GM23338 (cell line): ENCODE results near the gene LTB4R. TPM values are rescaled to one million over a fixed set of nuclear protein-coding genes. Genes with fewer than 3 reads are reported as not detected.
"Not testable (repeated sequence)": the region's sequence is repeated elsewhere in the genome, so short reads cannot be mapped to it uniquely, and the experiment has no call there.

Source experiments
- ATAC-seq: fragments of 200-7000 bp; cut with Tn5 transposase; 3 replicates; pipeline ENCODE4 v1.9.1; 2020
- DNase-seq: peaks from one replicate; pipeline ENCODE4 v3.0.0-alpha.2; 2015; ENCODE audit warnings: low spot score
- H2AFZ ChIP-seq: fragments of 200-600 bp; sonication (generic); 2 replicates; pipeline ENCODE4 v1.8.0; 2016; ENCODE audit warnings: antibody characterized with exemption, mild to moderate bottlenecking, moderate library complexity
- H3F3A ChIP-seq: fragments of 200-600 bp; sonication (generic); replicated peaks from 2 replicates; pipeline ENCODE4 v1.8.0; 2017; ENCODE audit warnings: antibody characterized with exemption, mixed run types, low read depth
- H3K27ac ChIP-seq: fragments of 200-600 bp; sonication (generic); 2 replicates; pipeline ENCODE4 v1.6.1; 2016; ENCODE audit warnings: low read depth
- H3K27me3 ChIP-seq: fragments of 200-600 bp; sonication (generic); 2 replicates; pipeline ENCODE4 v1.8.0; 2016; ENCODE audit warnings: mild to moderate bottlenecking, mixed run types, moderate library complexity; ENCODE audit not compliant: insufficient read depth
- H3K36me3 ChIP-seq: fragments of 200-600 bp; sonication (generic); 2 replicates; pipeline ENCODE4 v1.8.0; 2016; ENCODE audit warnings: mild to moderate bottlenecking; ENCODE audit not compliant: insufficient read depth
- H3K4me1 ChIP-seq: fragments of 200-600 bp; sonication (generic); 2 replicates; pipeline ENCODE4 v1.8.0; 2016; ENCODE audit warnings: mild to moderate bottlenecking, moderate library complexity; ENCODE audit not compliant: insufficient read depth
- H3K4me2 ChIP-seq: fragments of 200-600 bp; sonication (generic); 2 replicates; pipeline ENCODE4 v1.7.1; 2017; ENCODE audit warnings: mixed run types
- H3K4me3 ChIP-seq: fragments of 200-600 bp; sonication (generic); 2 replicates; pipeline ENCODE4 v1.6.1; 2016; ENCODE audit warnings: mixed run types
- H3K79me2 ChIP-seq: fragments of 200-600 bp; sonication (generic); replicated peaks from 2 replicates; pipeline ENCODE4 v1.8.0; 2017; ENCODE audit warnings: mild to moderate bottlenecking; ENCODE audit not compliant: insufficient read depth
- H3K9me2 ChIP-seq: fragments of 200-600 bp; sonication (generic); 2 replicates; pipeline ENCODE4 v1.8.0; 2017; ENCODE audit not compliant: insufficient read depth
- H4K20me1 ChIP-seq: fragments of 200-600 bp; sonication (generic); replicated peaks from 2 replicates; pipeline ENCODE4 v1.8.0; 2017; ENCODE audit warnings: mild to moderate bottlenecking; ENCODE audit not compliant: insufficient read depth
- H3K27ac Mint-ChIP-seq: 2 replicates; pipeline ENCODE4 v1.8.0; 2020; ENCODE audit warnings: inconsistent platforms, mild to moderate bottlenecking, moderate library complexity, mixed read lengths
- H3K27me3 Mint-ChIP-seq: 3 replicates; pipeline ENCODE4 v1.8.0; 2022; ENCODE audit warnings: low read depth, mild to moderate bottlenecking, moderate library complexity, mixed read lengths, inconsistent platforms; ENCODE audit not compliant: insufficient read depth, poor library complexity
- H3K36me3 Mint-ChIP-seq: 3 replicates; pipeline ENCODE4 v1.8.0; 2021; ENCODE audit warnings: low read depth, mild to moderate bottlenecking, inconsistent platforms, moderate library complexity, mixed read lengths
- H3K4me1 Mint-ChIP-seq: 3 replicates; pipeline ENCODE4 v1.8.0; 2020; ENCODE audit warnings: mild to moderate bottlenecking, inconsistent platforms, mixed read lengths
- H3K4me3 Mint-ChIP-seq: 3 replicates; pipeline ENCODE4 v1.8.0; 2021; ENCODE audit warnings: moderate library complexity, mild to moderate bottlenecking, inconsistent platforms, mixed read lengths
- H3K9me3 Mint-ChIP-seq: 3 replicates; pipeline ENCODE4 v1.8.0; 2020; ENCODE audit warnings: moderate library complexity, mild to moderate bottlenecking, inconsistent platforms, mixed read lengths
- CREB1 ChIP-seq: fragments of 250-450 bp; sonication (Bioruptor Pico); IDR thresholded peaks from 2 replicates; pipeline ENCODE4 v1.5.0; 2020; ENCODE audit warnings: low read depth, mild to moderate bottlenecking, moderate library complexity
- EZH2 ChIP-seq: fragments of 200-600 bp; sonication (generic); IDR thresholded peaks from one replicate; pipeline ENCODE4 v1.8.0; 2017; ENCODE audit warnings: antibody characterized with exemption, mild to moderate bottlenecking, low read depth; ENCODE audit not compliant: unreplicated experiment
- JUNB ChIP-seq: IDR thresholded peaks from one replicate; pipeline ENCODE4 v1.6.1; 2016; ENCODE audit warnings: antibody characterized with exemption; ENCODE audit not compliant: unreplicated experiment
- NANOG ChIP-seq: IDR thresholded peaks from 2 replicates; pipeline ENCODE4 v1.6.1; 2016; ENCODE audit warnings: antibody characterized with exemption, borderline replicate concordance
- STAT1 ChIP-seq: IDR thresholded peaks from one replicate; pipeline ENCODE4 v1.6.1; 2016; ENCODE audit warnings: antibody characterized with exemption; ENCODE audit not compliant: unreplicated experiment
- ZNF114 ChIP-seq: fragments of 250-450 bp; sonication (Bioruptor Pico); IDR thresholded peaks from 2 replicates; pipeline ENCODE4 v1.5.0; 2020; ENCODE audit warnings: mild to moderate bottlenecking, moderate library complexity
- ZNF331 ChIP-seq: fragments of 250-450 bp; sonication (Bioruptor Pico); IDR thresholded peaks from 2 replicates; pipeline ENCODE4 v1.5.0; 2020; ENCODE audit warnings: low read depth, mild to moderate bottlenecking, moderate library complexity
- polyA plus RNA-seq: library from polyadenylated mRNA; unstranded; fragments of >200 nt; fragmentation: Nextera tagmentation; extraction: Ambion mirVana; gene quantifications from 2 replicates; pipeline ENCODE4 v1.2.1, GENCODE V29; 2016
- total RNA-seq: library from RNA; depleted of rRNA; stranded (reverse); fragments of >200 nt; shearing (Covaris generic); gene quantifications from 2 replicates; pipeline ENCODE4 v1.2.3, GENCODE V29; 2014
- TF ChIP-seq, protein P1 (sequence below): IDR thresholded peaks from one replicate; pipeline ENCODE4 v1.6.1; 2018; ENCODE audit warnings: antibody characterized with exemption; ENCODE audit not compliant: unreplicated experiment
- TF ChIP-seq, protein P2 (sequence below): IDR thresholded peaks from 2 replicates; pipeline ENCODE4 v1.6.1; 2016; ENCODE audit warnings: antibody characterized with exemption
- TF ChIP-seq, protein P3 (sequence below): fragments of 250-450 bp; sonication (Bioruptor Pico); IDR thresholded peaks from 2 replicates; pipeline ENCODE4 v1.5.0; 2020; ENCODE audit warnings: mild to moderate bottlenecking, moderate library complexity

The LTB4R gene
- total and polyA plus RNA-seq, 2 experiments from 2014 or later: 2.1 to 4.7 TPM

DNA sequence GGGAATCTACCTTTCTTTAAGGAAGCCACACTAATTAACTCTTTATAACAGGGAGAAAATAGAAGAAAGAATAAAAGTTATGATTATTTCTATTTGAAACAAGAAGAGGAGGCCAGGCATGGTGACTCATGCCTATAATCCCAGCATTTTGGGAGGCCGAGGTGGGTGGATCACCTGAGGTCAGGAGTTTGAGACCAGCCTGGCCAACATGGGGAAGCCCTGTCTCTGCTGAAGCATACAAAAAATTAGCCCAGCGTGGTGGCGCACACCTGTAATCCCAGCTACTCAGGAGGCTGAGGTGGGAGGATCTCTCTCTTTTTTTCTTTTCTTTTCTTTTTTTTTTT lies 43.2 kb downstream of the LTB4R start:
- not testable (repeated sequence) for H3K9me3 Mint-ChIP-seq, H2AFZ ChIP-seq, H3F3A ChIP-seq, H3K4me1 Mint-ChIP-seq, H3K27ac Mint-ChIP-seq, H3K9me2 ChIP-seq, H3K4me2 ChIP-seq, ATAC-seq, H4K20me1 ChIP-seq, H3K27ac ChIP-seq, H3K36me3 Mint-ChIP-seq, H3K36me3 ChIP-seq, H3K79me2 ChIP-seq, H3K4me3 ChIP-seq, DNase-seq, H3K4me3 Mint-ChIP-seq, H3K4me1 ChIP-seq
- H3K27me3 ChIP-seq: peaks cover 65% of the 10 kb centered on the region
- peaks cover 19% of the 10 kb centered on the region for H3K27me3 Mint-ChIP-seq

DNA sequence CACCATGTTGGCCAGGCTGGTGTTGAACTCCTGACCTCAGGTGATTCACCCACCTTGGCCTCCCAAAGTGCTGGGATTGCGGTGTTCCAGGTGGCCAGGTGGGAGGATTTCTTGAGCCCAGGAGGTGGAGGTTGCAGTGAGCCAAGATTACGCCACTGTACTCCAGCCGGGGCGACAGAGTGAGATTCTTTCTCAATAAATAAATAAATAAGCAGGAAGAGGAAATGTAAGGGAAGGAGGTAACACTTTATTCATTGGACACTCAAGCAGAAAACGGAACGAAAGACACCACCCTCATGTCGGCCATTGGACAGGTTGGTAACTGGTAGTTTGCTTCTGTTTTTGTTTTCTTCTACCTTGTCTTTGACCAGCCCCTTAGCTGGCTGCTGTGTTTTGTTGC lies 43.7 kb downstream of the LTB4R start:
- no peaks in the 10 kb centered on the region for H3F3A ChIP-seq
- no peak overlapping the region for H3K4me2 ChIP-seq
- H3K4me1 ChIP-seq: no peaks in the 10 kb centered on the region
- Mint-ChIP-seq H3K27me3 (peaks cover 16% of the 10 kb centered on the region), H3K4me3 (no peak overlapping the region), H3K9me3 (no peaks in the 10 kb centered on the region; the same call in 2 of the 3 replicates), H3K27ac (no peak overlapping the region), H3K4me1 (no peaks in the 10 kb centered on the region), H3K36me3 (no peaks in the 10 kb centered on the region)
- ATAC-seq: no peak
- H3K79me2 ChIP-seq: no peaks in the 10 kb centered on the region
- no peak for DNase-seq
- peaks cover 60% of the 10 kb centered on the region for H3K27me3 ChIP-seq
- H3K9me2 ChIP-seq: no peaks in the 10 kb centered on the region
- no peak overlapping the region for H3K4me3 ChIP-seq
- H2AFZ ChIP-seq: no peak overlapping the region
- H3K36me3 ChIP-seq: no peaks in the 10 kb centered on the region
- H4K20me1 ChIP-seq: no peaks in the 10 kb centered on the region; the same call in 1 of the 2 replicates
- no peak overlapping the region for H3K27ac ChIP-seq
- TF ChIP-seq, protein P1, sequence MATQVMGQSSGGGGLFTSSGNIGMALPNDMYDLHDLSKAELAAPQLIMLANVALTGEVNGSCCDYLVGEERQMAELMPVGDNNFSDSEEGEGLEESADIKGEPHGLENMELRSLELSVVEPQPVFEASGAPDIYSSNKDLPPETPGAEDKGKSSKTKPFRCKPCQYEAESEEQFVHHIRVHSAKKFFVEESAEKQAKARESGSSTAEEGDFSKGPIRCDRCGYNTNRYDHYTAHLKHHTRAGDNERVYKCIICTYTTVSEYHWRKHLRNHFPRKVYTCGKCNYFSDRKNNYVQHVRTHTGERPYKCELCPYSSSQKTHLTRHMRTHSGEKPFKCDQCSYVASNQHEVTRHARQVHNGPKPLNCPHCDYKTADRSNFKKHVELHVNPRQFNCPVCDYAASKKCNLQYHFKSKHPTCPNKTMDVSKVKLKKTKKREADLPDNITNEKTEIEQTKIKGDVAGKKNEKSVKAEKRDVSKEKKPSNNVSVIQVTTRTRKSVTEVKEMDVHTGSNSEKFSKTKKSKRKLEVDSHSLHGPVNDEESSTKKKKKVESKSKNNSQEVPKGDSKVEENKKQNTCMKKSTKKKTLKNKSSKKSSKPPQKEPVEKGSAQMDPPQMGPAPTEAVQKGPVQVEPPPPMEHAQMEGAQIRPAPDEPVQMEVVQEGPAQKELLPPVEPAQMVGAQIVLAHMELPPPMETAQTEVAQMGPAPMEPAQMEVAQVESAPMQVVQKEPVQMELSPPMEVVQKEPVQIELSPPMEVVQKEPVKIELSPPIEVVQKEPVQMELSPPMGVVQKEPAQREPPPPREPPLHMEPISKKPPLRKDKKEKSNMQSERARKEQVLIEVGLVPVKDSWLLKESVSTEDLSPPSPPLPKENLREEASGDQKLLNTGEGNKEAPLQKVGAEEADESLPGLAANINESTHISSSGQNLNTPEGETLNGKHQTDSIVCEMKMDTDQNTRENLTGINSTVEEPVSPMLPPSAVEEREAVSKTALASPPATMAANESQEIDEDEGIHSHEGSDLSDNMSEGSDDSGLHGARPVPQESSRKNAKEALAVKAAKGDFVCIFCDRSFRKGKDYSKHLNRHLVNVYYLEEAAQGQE: no peak
- TF ChIP-seq ZNF331 (no peak), JUNB (no peak), CREB1 (CRISPR knock-in tag) (no peak), ZNF114 (CRISPR knock-in tag) (no peak), NANOG (no peak), EZH2 (no peak), STAT1 (no peak)
- TF ChIP-seq, protein P2, sequence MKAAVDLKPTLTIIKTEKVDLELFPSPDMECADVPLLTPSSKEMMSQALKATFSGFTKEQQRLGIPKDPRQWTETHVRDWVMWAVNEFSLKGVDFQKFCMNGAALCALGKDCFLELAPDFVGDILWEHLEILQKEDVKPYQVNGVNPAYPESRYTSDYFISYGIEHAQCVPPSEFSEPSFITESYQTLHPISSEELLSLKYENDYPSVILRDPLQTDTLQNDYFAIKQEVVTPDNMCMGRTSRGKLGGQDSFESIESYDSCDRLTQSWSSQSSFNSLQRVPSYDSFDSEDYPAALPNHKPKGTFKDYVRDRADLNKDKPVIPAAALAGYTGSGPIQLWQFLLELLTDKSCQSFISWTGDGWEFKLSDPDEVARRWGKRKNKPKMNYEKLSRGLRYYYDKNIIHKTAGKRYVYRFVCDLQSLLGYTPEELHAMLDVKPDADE: no peak
- TF ChIP-seq, protein P3, sequence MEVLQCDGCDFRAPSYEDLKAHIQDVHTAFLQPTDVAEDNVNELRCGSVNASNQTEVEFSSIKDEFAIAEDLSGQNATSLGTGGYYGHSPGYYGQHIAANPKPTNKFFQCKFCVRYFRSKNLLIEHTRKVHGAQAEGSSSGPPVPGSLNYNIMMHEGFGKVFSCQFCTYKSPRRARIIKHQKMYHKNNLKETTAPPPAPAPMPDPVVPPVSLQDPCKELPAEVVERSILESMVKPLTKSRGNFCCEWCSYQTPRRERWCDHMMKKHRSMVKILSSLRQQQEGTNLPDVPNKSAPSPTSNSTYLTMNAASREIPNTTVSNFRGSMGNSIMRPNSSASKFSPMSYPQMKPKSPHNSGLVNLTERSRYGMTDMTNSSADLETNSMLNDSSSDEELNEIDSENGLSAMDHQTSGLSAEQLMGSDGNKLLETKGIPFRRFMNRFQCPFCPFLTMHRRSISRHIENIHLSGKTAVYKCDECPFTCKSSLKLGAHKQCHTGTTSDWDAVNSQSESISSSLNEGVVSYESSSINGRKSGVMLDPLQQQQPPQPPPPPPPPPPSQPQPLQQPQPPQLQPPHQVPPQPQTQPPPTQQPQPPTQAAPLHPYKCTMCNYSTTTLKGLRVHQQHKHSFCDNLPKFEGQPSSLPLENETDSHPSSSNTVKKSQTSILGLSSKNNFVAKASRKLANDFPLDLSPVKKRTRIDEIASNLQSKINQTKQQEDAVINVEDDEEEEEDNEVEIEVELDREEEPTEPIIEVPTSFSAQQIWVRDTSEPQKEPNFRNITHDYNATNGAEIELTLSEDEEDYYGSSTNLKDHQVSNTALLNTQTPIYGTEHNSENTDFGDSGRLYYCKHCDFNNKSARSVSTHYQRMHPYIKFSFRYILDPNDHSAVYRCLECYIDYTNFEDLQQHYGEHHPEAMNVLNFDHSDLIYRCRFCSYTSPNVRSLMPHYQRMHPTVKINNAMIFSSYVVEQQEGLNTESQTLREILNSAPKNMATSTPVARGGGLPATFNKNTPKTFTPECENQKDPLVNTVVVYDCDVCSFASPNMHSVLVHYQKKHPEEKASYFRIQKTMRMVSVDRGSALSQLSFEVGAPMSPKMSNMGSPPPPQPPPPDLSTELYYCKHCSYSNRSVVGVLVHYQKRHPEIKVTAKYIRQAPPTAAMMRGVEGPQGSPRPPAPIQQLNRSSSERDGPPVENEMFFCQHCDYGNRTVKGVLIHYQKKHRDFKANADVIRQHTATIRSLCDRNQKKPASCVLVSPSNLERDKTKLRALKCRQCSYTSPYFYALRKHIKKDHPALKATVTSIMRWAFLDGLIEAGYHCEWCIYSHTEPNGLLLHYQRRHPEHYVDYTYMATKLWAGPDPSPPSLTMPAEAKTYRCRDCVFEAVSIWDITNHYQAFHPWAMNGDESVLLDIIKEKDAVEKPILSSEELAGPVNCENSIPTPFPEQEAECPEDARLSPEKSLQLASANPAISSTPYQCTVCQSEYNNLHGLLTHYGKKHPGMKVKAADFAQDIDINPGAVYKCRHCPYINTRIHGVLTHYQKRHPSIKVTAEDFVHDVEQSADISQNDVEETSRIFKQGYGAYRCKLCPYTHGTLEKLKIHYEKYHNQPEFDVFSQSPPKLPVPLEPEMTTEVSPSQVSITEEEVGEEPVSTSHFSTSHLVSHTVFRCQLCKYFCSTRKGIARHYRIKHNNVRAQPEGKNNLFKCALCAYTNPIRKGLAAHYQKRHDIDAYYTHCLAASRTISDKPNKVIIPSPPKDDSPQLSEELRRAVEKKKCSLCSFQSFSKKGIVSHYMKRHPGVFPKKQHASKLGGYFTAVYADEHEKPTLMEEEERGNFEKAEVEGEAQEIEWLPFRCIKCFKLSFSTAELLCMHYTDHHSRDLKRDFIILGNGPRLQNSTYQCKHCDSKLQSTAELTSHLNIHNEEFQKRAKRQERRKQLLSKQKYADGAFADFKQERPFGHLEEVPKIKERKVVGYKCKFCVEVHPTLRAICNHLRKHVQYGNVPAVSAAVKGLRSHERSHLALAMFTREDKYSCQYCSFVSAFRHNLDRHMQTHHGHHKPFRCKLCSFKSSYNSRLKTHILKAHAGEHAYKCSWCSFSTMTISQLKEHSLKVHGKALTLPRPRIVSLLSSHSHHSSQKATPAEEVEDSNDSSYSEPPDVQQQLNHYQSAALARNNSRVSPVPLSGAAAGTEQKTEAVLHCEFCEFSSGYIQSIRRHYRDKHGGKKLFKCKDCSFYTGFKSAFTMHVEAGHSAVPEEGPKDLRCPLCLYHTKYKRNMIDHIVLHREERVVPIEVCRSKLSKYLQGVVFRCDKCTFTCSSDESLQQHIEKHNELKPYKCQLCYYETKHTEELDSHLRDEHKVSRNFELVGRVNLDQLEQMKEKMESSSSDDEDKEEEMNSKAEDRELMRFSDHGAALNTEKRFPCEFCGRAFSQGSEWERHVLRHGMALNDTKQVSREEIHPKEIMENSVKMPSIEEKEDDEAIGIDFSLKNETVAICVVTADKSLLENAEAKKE (CRISPR knock-in tag): no peak
